OCI-LY3 (cell line): ENCODE results near the gene LPAR3.

Experiments
- H2AFZ ChIP-seq: fragments of 200-600, 300-600 bp; shearing (Covaris generic); 2 replicates; pipeline ENCODE4 v1.6.0; 2014; ENCODE audit warnings: antibody characterized with exemption, low read depth, low read length
- H3K27ac ChIP-seq: fragments of 200-600, 300-600 bp; sonication (generic); 2 replicates; pipeline ENCODE4 v1.5.1; 2014; ENCODE audit warnings: mild to moderate bottlenecking, low read length, moderate library complexity, mixed read lengths
- H3K27me3 ChIP-seq: fragments of 200-600, 300-600 bp; sonication (generic); 2 replicates; pipeline ENCODE4 v1.6.1; 2014; ENCODE audit warnings: low read depth, low read length, mixed read lengths
- H3K36me3 ChIP-seq: fragments of 200-600, 300-600 bp; sonication (generic); replicated peaks from 2 replicates; pipeline ENCODE3; 2014; ENCODE audit warnings: low read depth, low read length, mixed read lengths
- H3K4me1 ChIP-seq: fragments of 300-600, 200-600 bp; sonication (generic); 2 replicates; pipeline ENCODE4 v1.6.1; 2014; ENCODE audit warnings: low read length, mixed read lengths
- H3K4me2 ChIP-seq: fragments of 200-600, 300-600 bp; sonication (generic); 2 replicates; pipeline ENCODE4 v1.6.1; 2014; ENCODE audit warnings: low read length, mixed read lengths
- H3K4me3 ChIP-seq: fragments of 300-600, 200-600 bp; sonication (generic); 2 replicates; pipeline ENCODE4 v1.5.1; 2014; ENCODE audit warnings: antibody characterized with exemption, mild to moderate bottlenecking, low read length, moderate library complexity
- H3K79me2 ChIP-seq: fragments of 300-600, 200-600 bp; shearing (Covaris generic); 2 replicates; pipeline ENCODE4 v1.6.1; 2014; ENCODE audit warnings: mild to moderate bottlenecking, low read length, mixed read lengths
- H3K9ac ChIP-seq: fragments of 300-600, 200-600 bp; shearing (Covaris generic); 2 replicates; pipeline ENCODE4 v1.6.0; 2014; ENCODE audit warnings: mild to moderate bottlenecking, low read length, moderate library complexity
- H3K9me3 ChIP-seq: fragments of 200-600, 300-600 bp; shearing (Covaris generic); 2 replicates; pipeline ENCODE4 v1.6.1; 2014; ENCODE audit warnings: low read length, mixed read lengths; ENCODE audit not compliant: insufficient read depth
- H4K20me1 ChIP-seq: fragments of 200-600, 300-600 bp; sonication (generic); 2 replicates; pipeline ENCODE4 v1.6.1; 2016; ENCODE audit warnings: low read length, mixed read lengths; ENCODE audit not compliant: insufficient read depth
- CTCF ChIP-seq: fragments of 200-600, 300-600 bp; sonication (generic); IDR thresholded peaks from 2 replicates; pipeline ENCODE4 v1.5.1; 2014; ENCODE audit warnings: antibody characterized with exemption, low read length, low read depth
- EZH2phosphoT487 ChIP-seq: fragments of 200-600 bp; shearing (Covaris generic); IDR thresholded peaks from 2 replicates; pipeline ENCODE4 v1.6.1; 2018; ENCODE audit warnings: antibody characterized with exemption, mixed run types, low read depth

LPAR3 gene

GRCh38 chr1:84770481-84770880 lies 122.5 kb downstream of the LPAR3 start:
- Histone ChIP-seq H4K20me1 (no peaks in the 10 kb centered on the region), H3K4me3 (no peak overlapping the region), H3K9ac (no peak overlapping the region), H3K27me3 (no peaks in the 10 kb centered on the region), H3K36me3 (no peaks in the 10 kb centered on the region), H2AFZ (no peak overlapping the region), H3K79me2 (no peaks in the 10 kb centered on the region), H3K9me3 (no peaks in the 10 kb centered on the region), H3K4me2 (no peak overlapping the region), H3K4me1 (no peaks in the 10 kb centered on the region), H3K27ac (no peak overlapping the region)
- TF ChIP-seq EZH2phosphoT487 (no peak), CTCF (no peak)

- no peak overlapping the region for H3K4me3 ChIP-seq
These were observed 123.4 kb downstream of the LPAR3 start for GRCh38 chr1:84769636-84770035.

GRCh38 chr1:84768634-84769033 lies 124.4 kb downstream of the LPAR3 start:
- H3K27ac ChIP-seq: no peak overlapping the region
- H3K27me3 ChIP-seq: no peaks in the 10 kb centered on the region
- no peak overlapping the region for H2AFZ ChIP-seq
- no peaks in the 10 kb centered on the region for H3K79me2 ChIP-seq
- no peaks in the 10 kb centered on the region for H4K20me1 ChIP-seq
- no peaks in the 10 kb centered on the region for H3K9me3 ChIP-seq
- H3K4me1 ChIP-seq: no peaks in the 10 kb centered on the region
- no peaks in the 10 kb centered on the region for H3K36me3 ChIP-seq
- H3K9ac ChIP-seq: no peak overlapping the region
- no peak overlapping the region for H3K4me2 ChIP-seq
- H3K4me3 ChIP-seq: no peak overlapping the region
- no peak for TF ChIP-seq CTCF
- no peak for TF ChIP-seq EZH2phosphoT487

More at GRCh38 chr1:84769636-84770035, 123.4 kb downstream of the LPAR3 start:
- no peak overlapping the region for H3K27ac ChIP-seq
- no peaks in the 10 kb centered on the region for H3K79me2 ChIP-seq
- no peaks in the 10 kb centered on the region for H3K4me1 ChIP-seq
- TF ChIP-seq CTCF (no peak), EZH2phosphoT487 (no peak)
- no peaks in the 10 kb centered on the region for H4K20me1 ChIP-seq
- no peak overlapping the region for H3K4me2 ChIP-seq
- H2AFZ ChIP-seq: no peak overlapping the region
- no peaks in the 10 kb centered on the region for H3K9me3 ChIP-seq
- H3K27me3 ChIP-seq: no peaks in the 10 kb centered on the region
- no peaks in the 10 kb centered on the region for H3K36me3 ChIP-seq
- H3K9ac ChIP-seq: no peak overlapping the region

GRCh38 chr1:84763912-84764680 lies 128.9 kb downstream of the LPAR3 start:
- H3K4me1 ChIP-seq: no peaks in the 10 kb centered on the region
- TF ChIP-seq EZH2phosphoT487 (no peak), CTCF (no peak)
- H3K36me3 ChIP-seq: no peaks in the 10 kb centered on the region
- no peak overlapping the region for H2AFZ ChIP-seq
- H3K9ac ChIP-seq: no peak overlapping the region
- no peaks in the 10 kb centered on the region for H3K9me3 ChIP-seq
- H3K27me3 ChIP-seq: no peaks in the 10 kb centered on the region
- no peaks in the 10 kb centered on the region for H4K20me1 ChIP-seq
- no peak overlapping the region for H3K27ac ChIP-seq
- H3K4me2 ChIP-seq: no peak overlapping the region
- H3K79me2 ChIP-seq: no peaks in the 10 kb centered on the region
- H3K4me3 ChIP-seq: no peak overlapping the region
